PC-3 (cell line): Measurements from ENCODE around the gene PRTG.

Experiments used
- EZH2 ChIP-seq: fragments of 300-600 bp; sonication (generic); IDR thresholded peaks from one replicate; pipeline ENCODE4 v1.6.1; 2017; ENCODE audit warnings: antibody characterized with exemption, mild to moderate bottlenecking, low read length; ENCODE audit not compliant: unreplicated experiment
- TF ChIP-seq, protein P1 (sequence below): fragments of 300-600 bp; sonication (generic); conservative IDR thresholded peaks from 2 replicates; pipeline ENCODE4 v1.5.1; 2017; ENCODE audit warnings: antibody characterized with exemption, low read depth, mild to moderate bottlenecking, low read length

DNA sequence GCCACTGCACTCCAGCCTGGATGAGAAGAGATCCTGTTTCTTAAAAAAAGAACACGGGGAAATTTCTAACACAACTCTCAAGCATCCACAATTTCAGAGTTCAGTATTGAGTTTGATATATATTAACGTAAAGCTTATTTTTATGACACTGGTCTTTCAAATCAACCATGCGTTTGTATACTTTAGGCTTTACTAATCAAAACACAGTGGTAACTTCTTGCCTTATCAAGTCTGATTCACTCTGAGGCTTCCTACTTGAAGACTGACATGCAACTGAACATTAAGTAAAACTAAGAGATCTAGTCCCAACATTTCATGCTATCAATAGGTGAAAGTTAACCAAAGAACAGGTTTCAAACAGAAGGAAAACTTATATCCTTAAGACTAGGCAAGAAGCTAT, 46.7 kb downstream of the PRTG start:
- TF ChIP-seq, protein P1, sequence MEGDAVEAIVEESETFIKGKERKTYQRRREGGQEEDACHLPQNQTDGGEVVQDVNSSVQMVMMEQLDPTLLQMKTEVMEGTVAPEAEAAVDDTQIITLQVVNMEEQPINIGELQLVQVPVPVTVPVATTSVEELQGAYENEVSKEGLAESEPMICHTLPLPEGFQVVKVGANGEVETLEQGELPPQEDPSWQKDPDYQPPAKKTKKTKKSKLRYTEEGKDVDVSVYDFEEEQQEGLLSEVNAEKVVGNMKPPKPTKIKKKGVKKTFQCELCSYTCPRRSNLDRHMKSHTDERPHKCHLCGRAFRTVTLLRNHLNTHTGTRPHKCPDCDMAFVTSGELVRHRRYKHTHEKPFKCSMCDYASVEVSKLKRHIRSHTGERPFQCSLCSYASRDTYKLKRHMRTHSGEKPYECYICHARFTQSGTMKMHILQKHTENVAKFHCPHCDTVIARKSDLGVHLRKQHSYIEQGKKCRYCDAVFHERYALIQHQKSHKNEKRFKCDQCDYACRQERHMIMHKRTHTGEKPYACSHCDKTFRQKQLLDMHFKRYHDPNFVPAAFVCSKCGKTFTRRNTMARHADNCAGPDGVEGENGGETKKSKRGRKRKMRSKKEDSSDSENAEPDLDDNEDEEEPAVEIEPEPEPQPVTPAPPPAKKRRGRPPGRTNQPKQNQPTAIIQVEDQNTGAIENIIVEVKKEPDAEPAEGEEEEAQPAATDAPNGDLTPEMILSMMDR: no peak
- TF ChIP-seq EZH2: no peak
